GM19324 (cell line): ENCODE results near the gene SLC20A1.
"Not testable (repeated sequence)": the region's sequence is repeated elsewhere in the genome, so short reads cannot be mapped to it uniquely, and the experiment has no call there.

ENCODE experiments used
- ATAC-seq: cut with Tn5 transposase; IDR thresholded peaks from one replicate; pipeline ENCODE4 v1.9.1; 2021; ENCODE audit warnings: mild to moderate bottlenecking, moderate library complexity; ENCODE audit not compliant: unreplicated experiment, low FRiP score

Gene SLC20A1

DNA sequence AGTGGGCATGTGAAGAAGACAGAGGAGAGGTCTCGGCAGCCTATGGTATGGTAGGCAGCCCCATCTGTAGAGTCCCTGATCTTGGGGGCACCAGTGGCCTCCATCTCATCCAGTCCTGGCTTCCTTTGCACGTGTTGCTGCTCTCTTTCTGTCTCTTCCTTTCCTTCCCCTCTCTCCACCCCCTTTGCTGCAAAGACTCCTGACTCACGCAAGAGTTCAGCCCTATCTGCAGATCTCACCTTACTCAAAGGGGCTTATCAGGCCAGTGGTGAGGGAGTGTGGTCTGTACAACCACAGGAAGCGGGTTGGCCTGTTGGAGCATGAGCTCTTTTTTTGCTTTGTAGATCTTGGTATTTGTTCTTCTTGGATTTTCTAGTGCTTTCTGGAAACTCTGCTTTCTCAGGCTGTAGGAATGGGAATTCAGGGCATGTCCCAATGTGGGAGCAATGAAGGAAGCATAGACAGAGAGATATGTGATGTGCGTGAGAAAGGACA, 60.5 kb downstream of the SLC20A1 start:
- no peak for ATAC-seq

- not testable (repeated sequence) for ATAC-seq
Observed at GRCh38 chr2:112706947-112707346, 61.2 kb downstream of the SLC20A1 start.

GRCh38 chr2:112708968-112709367, 63.2 kb downstream of the SLC20A1 start:
- no peak for ATAC-seq

DNA sequence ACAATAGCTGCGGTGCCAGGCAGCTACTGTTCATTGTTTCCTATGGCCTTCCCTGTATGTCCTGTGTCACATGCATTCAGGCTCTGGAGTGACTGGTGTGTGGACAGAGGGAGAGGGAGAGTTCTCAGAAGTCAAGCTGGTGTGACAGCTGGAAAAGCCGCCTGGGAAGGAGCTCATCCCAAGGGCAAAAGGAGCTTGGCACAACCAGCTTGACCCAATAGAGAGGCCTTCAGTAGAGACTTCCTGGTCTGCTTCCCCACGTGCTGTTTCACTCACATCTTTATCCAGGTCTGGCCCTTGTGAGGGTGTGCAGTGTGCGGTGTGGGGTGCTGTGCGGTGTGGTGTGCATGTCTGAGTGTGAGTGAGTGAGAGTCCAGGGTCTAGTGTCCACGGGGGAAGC, 64.0 kb downstream of the SLC20A1 start:
- ATAC-seq, result no peak

DNA sequence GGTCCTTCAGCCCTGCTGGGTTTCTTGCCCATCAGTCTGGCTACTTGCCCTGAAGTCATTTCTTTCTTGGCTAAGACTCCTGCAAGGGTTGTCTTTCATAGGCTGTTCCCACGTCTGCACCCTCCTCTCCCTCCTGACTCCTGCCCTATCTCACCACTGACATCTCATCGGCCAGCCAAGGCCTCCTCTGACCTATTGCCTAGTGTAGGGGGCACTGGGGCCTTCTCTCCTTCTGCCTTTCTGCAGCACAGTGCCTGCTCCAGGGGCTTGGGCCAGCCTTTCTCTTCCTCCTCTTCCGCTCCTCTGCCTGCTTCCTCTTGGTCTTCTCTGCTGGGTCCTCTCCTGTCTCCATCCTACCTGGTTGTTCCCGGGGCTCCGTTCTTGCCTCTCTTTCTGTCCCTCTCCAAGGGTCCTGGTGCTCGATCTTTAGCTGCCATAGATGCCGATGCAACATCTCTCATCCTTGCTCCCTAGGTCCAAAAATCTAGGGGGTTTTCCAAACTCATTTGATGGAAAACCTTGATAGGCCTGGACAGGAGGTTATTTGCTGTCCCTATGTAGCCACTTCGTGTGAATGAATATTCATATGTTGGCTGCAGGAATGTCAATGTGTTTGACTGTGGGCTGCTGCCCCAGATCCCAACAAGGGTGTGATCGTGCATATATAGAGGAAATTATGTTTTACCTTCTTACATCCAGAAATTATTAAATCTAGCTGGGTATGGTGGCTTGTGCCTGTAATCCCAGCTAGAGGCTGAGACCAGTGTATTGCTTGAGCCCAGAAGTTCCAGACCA, 65.4 kb downstream of the SLC20A1 start:
- ATAC-seq, result no peak

DNA sequence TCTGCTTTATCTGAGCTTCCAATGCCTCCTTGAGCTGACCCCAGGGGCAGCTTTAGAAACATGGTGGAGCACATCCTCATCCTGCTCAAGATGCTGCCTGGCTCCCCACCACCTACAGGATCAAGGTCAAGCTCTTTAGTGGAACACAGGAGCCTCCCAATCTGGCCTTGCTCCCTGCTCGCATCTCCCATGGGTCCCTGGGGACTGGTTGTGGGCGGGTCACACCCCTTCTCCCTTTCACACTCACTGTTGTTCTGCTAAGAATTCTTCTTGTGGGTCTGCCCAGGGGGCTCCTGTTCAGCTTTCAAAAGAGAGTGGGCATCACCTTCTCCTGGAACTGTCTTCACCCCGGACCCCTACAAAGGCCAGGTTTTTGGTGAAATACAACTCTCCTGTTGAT, 66.7 kb downstream of the SLC20A1 start:
- ATAC-seq, result no peak

DNA sequence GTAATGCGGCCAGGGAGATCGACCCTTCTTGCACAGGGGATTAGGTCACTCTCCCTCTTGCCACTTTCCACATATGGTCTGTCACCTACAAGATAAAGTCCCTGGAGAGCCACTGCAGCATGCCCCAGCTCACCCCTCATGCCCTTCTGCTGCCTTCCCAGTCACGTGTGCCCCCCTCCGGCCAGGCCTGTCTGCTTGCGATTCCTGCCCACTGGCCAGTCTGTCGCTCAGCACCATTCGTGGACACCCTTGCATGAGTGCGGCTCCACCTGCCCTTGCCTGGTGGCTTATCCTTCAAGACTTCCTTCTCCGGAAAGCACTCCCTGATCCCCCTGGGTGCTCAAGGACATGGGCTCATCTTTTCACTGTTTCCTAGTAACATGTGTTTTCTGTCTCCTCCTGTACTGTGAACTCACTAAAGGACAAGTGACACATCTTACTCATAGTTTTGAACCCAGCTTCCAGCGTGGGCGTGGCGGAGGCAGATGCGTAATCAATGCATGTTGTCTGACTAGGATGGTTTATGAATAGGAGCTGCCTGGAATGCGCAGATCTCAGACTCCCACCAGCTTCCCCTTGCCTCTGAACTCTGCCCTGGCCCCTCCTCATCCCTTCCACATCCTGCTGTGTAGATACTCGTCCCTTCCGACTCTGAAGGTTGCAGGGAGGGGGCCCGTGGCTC, 67.3 kb downstream of the SLC20A1 start:
- ATAC-seq, result no peak
